ENCODE measurements around the gene PEX16.

PEX16 gene

DNA sequence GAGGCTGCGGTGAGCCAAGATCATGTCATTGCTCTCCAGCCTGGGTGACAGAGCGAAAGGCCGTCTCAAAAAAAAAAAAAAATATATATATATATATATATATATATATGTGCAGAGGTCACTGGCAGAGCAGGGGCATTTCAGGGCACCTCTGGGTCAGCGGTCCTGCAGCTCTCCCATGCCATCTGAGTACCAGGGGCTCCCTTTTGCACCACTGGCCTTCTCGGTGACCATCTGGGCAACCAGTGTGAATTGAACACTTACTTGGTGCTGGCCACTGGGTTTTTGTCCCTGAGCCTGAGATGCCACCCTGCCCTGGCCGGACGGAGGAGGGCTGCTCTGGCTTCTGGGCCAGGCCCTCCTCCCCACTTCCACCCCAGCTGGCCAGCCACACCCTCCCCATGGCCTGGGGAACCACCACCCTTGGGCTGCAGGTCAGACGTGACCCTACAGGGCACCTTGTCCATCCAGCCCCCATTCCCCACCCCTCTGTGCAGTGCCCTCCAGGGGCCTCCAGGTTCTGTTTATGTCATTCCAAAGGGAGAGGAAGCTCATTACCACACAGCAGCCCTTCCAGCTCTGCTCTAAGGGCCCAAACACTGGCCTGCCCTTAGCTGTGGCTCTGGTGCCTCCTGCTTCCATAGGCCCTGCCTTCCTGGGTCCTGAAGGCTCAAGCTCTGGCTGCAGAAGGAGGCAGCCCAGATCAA is 22.0 kb downstream of the PEX16 start:
- DNase-seq = no peak

GRCh38 chr11:45894555-45895247 is 23.0 kb downstream of the PEX16 start:
- DNase-seq = no peak

- DNase-seq = no peak
Measured at GRCh38 chr11:45892856-45893255, 24.8 kb downstream of the PEX16 start.

DNA sequence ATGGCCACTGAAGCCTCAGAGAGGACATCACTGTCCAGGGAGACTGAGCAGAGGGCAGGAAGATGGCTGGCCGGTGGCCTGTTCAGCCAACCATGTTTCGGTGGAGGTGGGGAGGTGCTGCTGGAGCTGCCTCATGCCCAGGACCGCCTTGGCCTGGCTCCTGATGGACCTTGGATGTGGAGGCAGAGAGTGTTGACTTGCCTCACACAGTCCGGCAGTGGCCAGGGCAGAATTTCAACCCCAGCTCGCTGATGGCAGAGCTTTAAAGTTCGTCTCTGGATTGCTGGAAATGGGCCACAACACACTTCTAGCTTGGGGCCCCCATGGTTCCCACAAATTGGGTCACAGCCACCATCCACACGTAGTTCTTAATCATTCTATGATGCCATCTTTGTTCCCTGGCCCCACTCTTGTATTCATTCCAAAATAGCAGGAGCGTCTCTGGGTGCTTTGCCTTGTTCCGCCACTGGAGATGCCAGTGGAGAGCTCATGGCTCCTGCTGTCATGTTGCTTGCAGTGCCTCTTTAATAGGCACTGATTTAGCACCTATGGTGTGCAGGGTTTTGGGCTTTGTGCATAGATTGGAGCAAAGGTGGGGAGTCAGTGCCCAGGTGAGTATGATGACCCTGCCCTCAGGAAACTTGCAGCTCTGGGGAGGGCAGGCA is 26.7 kb downstream of the PEX16 start:
- DNase-seq = no peak

DNA sequence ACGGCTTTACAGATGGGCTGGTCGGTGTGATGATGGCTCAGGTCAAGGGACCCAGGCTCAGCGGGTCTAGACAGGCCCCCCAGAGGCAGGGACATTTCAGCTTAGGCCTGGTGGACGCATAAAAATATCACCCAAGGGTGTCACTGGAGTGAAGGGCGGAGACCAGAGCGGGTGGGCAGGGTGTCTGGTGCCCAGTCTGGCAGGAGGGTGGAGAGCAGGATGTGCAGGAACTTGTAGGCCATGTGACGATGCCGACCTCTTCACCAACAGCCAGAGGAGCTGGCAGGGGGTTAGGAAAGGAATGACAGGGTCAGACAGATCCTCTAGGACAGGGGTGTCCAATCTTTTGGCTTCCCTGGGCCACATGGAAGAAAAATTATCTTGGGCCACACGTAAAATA is 27.7 kb downstream of the PEX16 start:
- DNase-seq = no peak

- DNase-seq = no peak
Measured at GRCh38 chr11:45889555-45889954, 28.1 kb downstream of the PEX16 start.

DNA sequence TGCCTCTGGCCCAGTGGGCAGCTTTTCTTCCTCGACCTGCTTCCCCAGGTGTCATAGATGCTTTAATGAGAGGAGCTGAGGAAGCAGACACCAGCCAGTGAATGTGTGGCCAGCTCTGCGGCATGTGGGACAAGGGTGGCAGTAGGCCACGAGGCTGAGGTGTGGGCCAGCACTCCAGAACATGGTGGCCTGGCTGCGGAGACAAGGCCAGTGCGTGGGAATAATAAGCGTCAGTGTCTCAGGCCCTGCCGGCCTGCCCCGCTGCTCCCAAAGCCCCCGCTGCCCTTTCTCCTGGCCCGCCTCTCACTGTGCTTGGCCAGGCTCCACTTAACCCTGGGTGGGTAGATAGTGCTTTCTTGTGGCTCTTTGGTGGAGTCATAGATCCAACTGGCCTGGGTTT is 30.1 kb downstream of the PEX16 start:
- DNase-seq = no peak

- no peak for DNase-seq
Measured at GRCh38 chr11:45886816-45887520, 30.7 kb downstream of the PEX16 start.

DNA sequence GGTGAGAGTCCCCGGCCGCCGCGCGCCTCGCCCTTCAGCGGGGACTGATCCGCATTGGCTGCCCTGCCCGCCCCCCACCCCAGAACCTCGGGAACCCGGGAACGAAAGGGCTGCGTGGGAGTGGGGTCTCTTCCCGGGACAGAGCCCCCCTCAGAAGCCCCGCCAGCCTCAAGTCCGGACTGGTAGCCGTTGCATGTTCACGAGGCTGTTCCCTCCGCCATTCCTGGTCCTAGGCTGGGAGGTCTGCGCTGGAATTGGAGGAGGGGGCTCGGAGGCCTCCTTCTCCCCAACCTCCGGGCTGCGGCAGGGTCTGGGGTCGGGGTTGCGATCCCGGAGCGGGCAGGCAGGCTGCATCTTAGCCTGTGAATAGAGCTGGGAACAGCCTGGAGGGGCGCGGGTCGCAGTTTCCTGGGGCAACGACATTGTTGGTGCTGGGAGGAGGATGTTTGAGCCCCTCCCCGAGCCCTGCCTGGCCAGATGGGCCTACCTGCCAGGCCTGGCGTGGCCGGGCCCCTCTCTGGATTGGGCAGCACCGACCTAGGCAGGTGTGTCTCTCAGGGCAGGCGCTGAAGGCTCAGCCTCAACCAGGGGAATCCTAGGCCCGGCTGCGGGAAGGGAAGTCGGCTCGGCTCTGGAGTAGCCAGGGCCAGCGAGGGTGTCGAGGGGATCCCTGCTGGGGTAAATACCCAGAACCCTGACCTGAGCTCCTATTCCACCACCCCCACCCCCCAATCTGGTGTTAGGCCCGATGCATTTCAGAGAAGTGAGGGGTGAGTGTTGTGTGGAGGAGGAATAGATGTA is 31.6 kb downstream of the PEX16 start:
- DNase-seq = no peak

- peak; percentile 6 for DNase-seq
Measured at GRCh38 chr11:45885274-45885920, 32.3 kb downstream of the PEX16 start, which contains the start of gene MAPK8IP1. Gene MAPK8IP1, plus strand, starts transcription at chr11:45885651. Its CDS starts 170 bp downstream, at chr11:45885821.

GRCh38 chr11:45884596-45885185 is 33.0 kb downstream of the PEX16 start:
- no peak for DNase-seq

GRCh38 chr11:45881708-45882368 is 35.8 kb downstream of the PEX16 start:
- DNase-seq = no peak

GRCh38 chr11:45880772-45881570 is 36.7 kb downstream of the PEX16 start:
- DNase-seq = no peak

DNA sequence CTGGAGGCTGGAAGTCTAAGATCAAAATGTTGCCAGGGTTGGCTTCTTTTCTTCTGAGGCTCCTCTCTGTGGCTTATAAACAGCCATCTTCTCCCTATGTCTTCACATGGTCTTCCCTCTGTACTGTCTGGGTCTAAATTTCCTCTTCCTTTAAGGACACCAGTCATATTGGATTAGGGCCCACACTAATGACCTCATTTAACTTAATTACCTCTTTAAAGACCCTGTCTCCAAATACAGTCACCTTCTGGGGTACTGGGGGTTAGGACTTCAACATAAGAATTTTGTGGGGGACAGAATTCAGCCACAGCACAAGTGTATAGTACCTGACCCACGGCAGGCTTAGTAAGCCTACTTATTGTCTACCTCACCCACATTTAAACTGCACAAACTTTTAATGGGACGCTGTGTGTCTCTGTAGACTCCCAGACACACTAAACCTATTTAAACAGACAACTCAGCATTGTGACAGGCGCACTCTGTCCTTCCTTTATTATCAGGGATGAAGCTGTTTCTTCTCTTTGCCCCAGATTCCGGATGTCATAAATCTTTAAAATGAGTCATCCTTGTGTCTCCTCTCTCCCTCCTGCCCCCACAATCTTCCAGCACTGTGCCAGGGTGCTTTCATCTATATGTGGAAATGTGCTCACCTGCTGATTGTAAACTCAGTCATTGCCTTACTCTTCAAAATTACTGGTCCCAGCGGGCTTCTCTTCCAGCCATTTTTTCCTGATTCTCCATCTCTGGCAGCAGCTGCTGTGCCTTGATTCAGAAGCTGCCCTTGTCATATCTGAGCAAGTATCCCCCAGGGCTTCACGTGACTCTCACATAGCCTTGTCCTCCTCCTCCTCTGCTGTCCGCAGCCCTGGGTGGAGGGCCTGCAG is 37.6 kb downstream of the PEX16 start:
- no peak for DNase-seq

DNA sequence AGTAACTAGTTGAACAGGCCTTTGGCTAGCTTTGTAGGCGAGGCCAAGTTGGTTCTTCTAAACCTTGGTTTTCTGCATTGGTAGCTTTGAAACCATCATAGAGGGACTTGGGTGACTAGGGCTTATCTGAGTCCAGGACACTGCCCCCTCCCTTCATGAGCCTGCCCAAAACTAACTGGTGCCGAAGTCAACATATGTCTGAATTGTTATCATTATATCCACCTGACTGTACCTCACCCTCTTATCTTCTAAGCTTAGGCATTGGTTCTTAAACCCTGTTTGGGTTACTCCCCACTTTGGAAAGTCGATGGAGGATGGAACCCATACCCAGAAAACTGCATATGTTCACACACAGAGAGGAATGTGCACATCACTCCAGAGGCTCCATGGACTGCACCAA is 39.8 kb downstream of the PEX16 start:
- DNase-seq = no peak

DNA sequence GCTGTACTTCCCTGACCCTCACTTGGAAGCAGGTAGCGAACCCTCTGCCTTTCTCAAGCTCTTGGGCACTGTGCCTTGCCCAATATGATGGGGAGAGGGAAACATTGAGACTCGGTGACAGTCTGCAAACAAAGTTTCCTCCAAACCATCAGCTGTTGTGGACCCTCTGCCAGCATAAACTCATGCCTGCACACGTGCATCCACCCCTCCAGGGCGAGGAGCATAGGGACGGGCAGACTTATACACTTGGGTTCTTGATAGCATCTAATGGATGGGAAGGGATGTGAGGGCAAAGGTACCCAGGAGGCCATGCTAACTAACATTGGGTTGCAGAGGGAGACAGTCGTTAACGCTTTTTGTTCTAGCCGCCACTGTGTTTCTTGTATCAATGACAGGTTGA is 40.5 kb downstream of the PEX16 start:
- DNase-seq = no peak

DNA sequence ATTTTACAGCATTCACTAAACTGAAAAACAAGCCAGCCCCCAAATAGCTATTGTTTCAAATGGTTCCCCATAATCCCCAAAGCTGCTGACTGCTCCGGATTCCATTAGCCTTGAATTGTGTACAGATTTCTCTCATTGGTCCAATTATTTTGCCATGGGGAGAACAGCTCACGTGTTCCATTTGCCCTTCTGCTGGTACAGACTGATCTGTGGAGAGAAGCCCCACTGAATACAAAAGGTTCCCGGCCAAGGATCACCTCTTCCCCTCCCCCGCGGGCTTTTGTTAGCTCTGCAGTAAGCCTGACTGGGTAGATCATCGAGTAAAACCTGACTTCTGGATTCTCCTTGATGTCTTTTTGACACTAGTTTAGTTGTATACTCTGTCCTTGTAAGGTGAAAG is 41.3 kb downstream of the PEX16 start:
- no peak for DNase-seq

DNA sequence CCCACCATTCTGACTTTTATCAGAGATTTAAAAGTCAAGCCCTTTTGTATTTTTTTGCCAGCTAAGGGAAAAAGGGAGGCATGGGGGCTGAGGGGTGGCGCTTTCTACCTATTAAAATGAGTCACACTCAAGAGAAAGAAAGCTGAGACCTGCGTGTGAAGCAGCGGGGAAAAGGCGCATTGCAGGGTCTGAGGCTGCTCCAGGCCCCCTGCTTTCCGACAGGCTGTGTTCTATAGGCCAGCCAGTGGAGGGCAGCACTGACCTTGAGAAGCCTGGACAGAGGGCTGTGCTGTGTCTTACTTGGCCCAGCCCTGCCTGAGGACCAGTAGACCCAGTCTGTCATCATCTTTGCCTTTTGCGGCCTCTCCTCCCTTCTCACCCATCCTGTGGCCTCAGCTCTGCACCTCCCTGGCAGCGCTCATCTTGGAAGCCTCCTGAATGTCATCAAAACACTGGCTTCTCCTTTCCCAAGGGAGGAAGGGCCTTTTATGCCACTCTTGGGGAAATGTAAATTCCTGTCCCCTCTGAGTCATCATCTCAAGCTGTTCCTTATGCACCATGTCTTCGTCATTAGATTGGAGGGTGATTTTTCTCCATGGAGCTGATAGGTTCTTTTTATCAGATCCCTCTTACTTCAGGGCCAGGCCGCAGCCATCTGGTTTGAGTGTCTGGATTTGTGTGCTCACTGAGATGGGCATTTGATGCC is 44.9 kb downstream of the PEX16 start:
- peak; percentile 14 for DNase-seq
